ENCODE measurements around the gene AGAP1. TPM values are rescaled to one million over a fixed set of nuclear protein-coding genes. Genes with fewer than 3 reads are reported as not detected.

Gene AGAP1
- total RNA-seq, 1 experiment from 2014 or later: 25.8 TPM

GRCh38 chr2:235945608-235946140 lies 451.8 kb downstream of the AGAP1 start:
- Histone ChIP-seq H4K20me1 (ENCODE audit: control insufficient read depth, insufficient read depth, insufficient read length) (no peaks in the 10 kb centered on the region), H3K9ac (ENCODE audit: extremely low read depth, insufficient read length, low read length) (no peak overlapping the region), H2AFZ (ENCODE audit: low read length) (no peak overlapping the region), H2BK120ac (ENCODE audit: low read depth, low read length, poor library complexity, severe bottlenecking) (no peak overlapping the region), H3K9me3 (ENCODE audit: control insufficient read depth, low read depth, low read length) (no peaks in the 10 kb centered on the region), H2BK15ac (ENCODE audit: low read depth, low read length) (no peak overlapping the region), H2BK12ac (ENCODE audit: insufficient read length, low read depth, low read length) (no peak overlapping the region), H3K27ac (ENCODE audit: insufficient read length, low read depth, low read length) (no peak overlapping the region), H3K79me2 (ENCODE audit: insufficient read depth, low read length) (no peaks in the 10 kb centered on the region), H3K23me2 (ENCODE audit: insufficient read length, low read depth, low read length, poor library complexity, severe bottlenecking) (no peaks in the 10 kb centered on the region), H4K91ac (ENCODE audit: insufficient read length, low read depth, low read length) (no peak overlapping the region), H2BK5ac (ENCODE audit: insufficient read length, low read length) (no peak overlapping the region), H2BK20ac (ENCODE audit: low read depth, low read length, poor library complexity, severe bottlenecking) (no peak overlapping the region), H4K5ac (ENCODE audit: insufficient read length, low read depth, low read length) (no peak overlapping the region), H3K79me1 (ENCODE audit: insufficient read depth, low read depth, low read length, poor library complexity, severe bottlenecking) (no peaks in the 10 kb centered on the region), H4K8ac (replicated peaks; ENCODE audit: insufficient read length, low read depth, low read length) (no peak overlapping the region), H3K4ac (ENCODE audit: low read depth, low read length) (no peak overlapping the region), H3K18ac (ENCODE audit: insufficient read length, low read depth, low read length) (no peak overlapping the region), H3K56ac (ENCODE audit: insufficient read length, low read depth, low read length) (no peak overlapping the region), H3K4me1 (ENCODE audit: insufficient read depth, low read length) (peaks cover 3% of the 10 kb centered on the region; the same call in 1 of the 2 replicates), H3K14ac (ENCODE audit: insufficient read depth, low read length) (no peak overlapping the region), H3K27me3 (ENCODE audit: insufficient read depth, low read length) (no peaks in the 10 kb centered on the region), H3K4me2 (ENCODE audit: insufficient read depth, insufficient read length, low read length) (no peak overlapping the region), H2AK5ac (ENCODE audit: insufficient read length, low read length) (no peak overlapping the region), H3K23ac (ENCODE audit: insufficient read length, low read depth, low read length) (no peak overlapping the region), H3T11ph (ENCODE audit: low read length) (no peak overlapping the region)
- H3K27ac Mint-ChIP-seq: no peak overlapping the region; a peak in 1 of 7 replicates
- 0 out of 2 replicates have a peak, but pooled peaks cover 1% of the 10 kb centered on the region for H3K27me3 Mint-ChIP-seq (ENCODE audit: low read depth)
- no peak for DNase-seq
- no peak overlapping the region for H3K4me3 Mint-ChIP-seq
- peaks cover 0 to 2% (median 0%) of the 10 kb centered on the region in 3 experiments; a peak in 3 of 7 replicates for H3K36me3 Mint-ChIP-seq (ENCODE audit: insufficient read depth in 1 of 3, low read depth in 3 of 3)
- peaks cover 20 to 23% of the 10 kb centered on the region in 2 experiments for H3K4me1 Mint-ChIP-seq
- no peaks in the 10 kb centered on the region for H3K9me3 Mint-ChIP-seq
- WGBS (ENCODE audit: extremely low coverage, insufficient read length, low lambda C conversion rate): no CpG with 5 or more reads among the region's 11 CpGs
- TF ChIP-seq CTCF (conservative IDR thresholded peaks at IDR 0.05): no peak

All from H9 (cell line).